Fibroblast of the aortic adventitia (primary cell): ENCODE data around the gene DAB2IP. TPM values are rescaled to one million over a fixed set of nuclear protein-coding genes. Genes with fewer than 3 reads are reported as not detected.
"Not testable (repeated sequence)": the region's sequence is repeated elsewhere in the genome, so short reads cannot be mapped to it uniquely, and the experiment has no call there.

ENCODE experiments used
- DNase-seq: peaks from one replicate; pipeline ENCODE4 v3.0.0-alpha.2; 2010; ENCODE audit warnings: low read depth
- H3K4me3 ChIP-seq: 2 replicates; pipeline ENCODE4 v1.5.1; 2011; ENCODE audit warnings: low read depth, mild to moderate bottlenecking, control low read depth, low read length, moderate library complexity
- CTCF ChIP-seq: IDR thresholded peaks from 2 replicates; pipeline ENCODE4 v1.5.1; 2011; ENCODE audit warnings: mild to moderate bottlenecking, low read length, control low read depth, inconsistent platforms; ENCODE audit not compliant: insufficient read depth
- total RNA-seq: library from RNA; depleted of rRNA; stranded (reverse); fragments of >200 nt; gene quantifications from 2 replicates; pipeline ENCODE4 v1.2.3, GENCODE V29; 2012; ENCODE audit warnings: low replicate concordance

Gene DAB2IP
- total RNA-seq, 1 donor = 17.4 TPM

- TF ChIP-seq CTCF = no peak
- no peak for DNase-seq
- H3K4me3 ChIP-seq = no peak overlapping the region
These were observed 88.5 kb downstream of the DAB2IP start for GRCh38 chr9:121739971-121740370.

GRCh38 chr9:121741228-121741918, 89.9 kb downstream of the DAB2IP start:
- H3K4me3 ChIP-seq = no peak overlapping the region
- TF ChIP-seq CTCF = no peak
- no peak for DNase-seq

GRCh38 chr9:121741919-121742283, 90.5 kb downstream of the DAB2IP start:
- DNase-seq, H3K4me3 ChIP-seq: not testable (repeated sequence)

- peak overlapping the region; percentile 32 for H3K4me3 ChIP-seq
- TF ChIP-seq CTCF = no peak
- no peak for DNase-seq
These were observed 91.5 kb downstream of the DAB2IP start for GRCh38 chr9:121742923-121743322.

GRCh38 chr9:121743441-121744001, 92.1 kb downstream of the DAB2IP start:
- peak; percentile 86 for DNase-seq
- TF ChIP-seq CTCF = peak; percentile 38
- peak overlapping the region; percentile 73 for H3K4me3 ChIP-seq

- DNase-seq = peak; percentile 71
- H3K4me3 ChIP-seq = peak overlapping the region; percentile 73
- TF ChIP-seq CTCF = peak; percentile 28
These were observed 92.7 kb downstream of the DAB2IP start for GRCh38 chr9:121744002-121744686.

GRCh38 chr9:121744687-121745395, 93.4 kb downstream of the DAB2IP start:
- H3K4me3 ChIP-seq = peak overlapping the region; percentile 73
- no peak for DNase-seq
- TF ChIP-seq CTCF = no peak
